ENCODE data around the gene DACT2. TPM values are rescaled to one million over a fixed set of nuclear protein-coding genes. Genes with fewer than 3 reads are reported as not detected.

The DACT2 gene
- total and polyA plus RNA-seq, 2 of the 8 experiments (the other 6 are each of a cell fraction or from before 2014, with no cell fraction given) = 2.9 to 3.1 TPM

DNA sequence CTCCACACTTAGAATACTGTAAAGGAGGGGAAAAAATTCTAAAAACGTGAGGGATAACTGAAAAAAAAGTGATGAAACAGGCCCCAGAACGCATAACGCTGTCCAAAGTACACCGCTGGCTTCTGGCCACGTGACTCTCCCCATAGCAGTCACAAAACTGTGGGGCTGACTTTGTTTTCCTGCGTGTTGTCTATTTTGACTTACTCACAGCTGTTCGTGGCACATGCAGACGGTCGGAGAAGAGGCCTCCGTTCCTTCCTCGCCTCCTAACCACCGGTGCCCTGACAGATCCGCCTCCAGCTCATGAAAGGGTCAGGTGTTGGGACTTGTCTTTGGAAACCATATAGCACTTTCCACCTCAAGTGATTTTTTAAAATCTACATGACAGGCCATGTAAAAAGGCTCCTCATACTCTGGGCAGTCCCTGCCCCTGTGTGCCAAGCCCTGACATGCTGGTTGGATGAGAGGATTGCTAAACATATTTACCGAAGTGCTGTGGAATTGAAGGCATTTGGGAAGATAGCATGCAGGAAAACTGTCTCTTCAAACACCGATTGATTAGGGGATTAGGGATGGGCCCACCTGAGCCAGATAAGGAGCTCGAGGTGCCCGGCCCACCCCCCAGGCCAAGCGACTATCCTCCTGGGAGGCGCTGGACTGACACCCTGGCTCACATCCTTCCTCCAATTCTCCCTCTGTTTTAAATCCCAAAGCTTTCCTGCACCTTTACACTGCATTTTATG lies 54.8 kb downstream of the DACT2 start (continued):
- no peak for TF ChIP-seq JUN (IDR thresholded peaks at IDR 0.05; ENCODE audit: low read depth, low read length)
